H9 (cell line): ENCODE data around the gene TMEM98. TPM values are rescaled to one million over a fixed set of nuclear protein-coding genes. Genes with fewer than 3 reads are reported as not detected.
A peak's percentile ranks its signal among the peaks of the same experiment; 100 is the strongest.

Source experiments
- DNase-seq: peaks from one replicate; pipeline ENCODE4 v3.0.0-alpha.2; 2017
- H2AFZ ChIP-seq: one replicate; pipeline ENCODE4 v1.6.1; 2013; ENCODE audit warnings: mild to moderate bottlenecking, low read length, control low read depth, moderate library complexity
- H2AK5ac ChIP-seq: 2 replicates; pipeline ENCODE4 v1.6.1; 2013; ENCODE audit warnings: low read length, control low read depth, mixed read lengths; ENCODE audit not compliant: insufficient read length
- H2BK120ac ChIP-seq: one replicate; pipeline ENCODE4 v1.6.1; 2013; ENCODE audit warnings: low read depth, mild to moderate bottlenecking, low read length, control low read depth, inconsistent platforms; ENCODE audit not compliant: poor library complexity, severe bottlenecking
- H2BK12ac ChIP-seq: 2 replicates; pipeline ENCODE4 v1.6.1; 2013; ENCODE audit warnings: low read length, control low read depth, mixed read lengths, low read depth; ENCODE audit not compliant: insufficient read length
- H2BK15ac ChIP-seq: 2 replicates; pipeline ENCODE4 v1.6.1; 2013; ENCODE audit warnings: low read depth, low read length, control low read depth
- H2BK20ac ChIP-seq: one replicate; pipeline ENCODE4 v1.6.1; 2013; ENCODE audit warnings: low read depth, mild to moderate bottlenecking, low read length, control low read depth, inconsistent platforms; ENCODE audit not compliant: poor library complexity, severe bottlenecking
- H2BK5ac ChIP-seq: 2 replicates; pipeline ENCODE4 v1.6.1; 2013; ENCODE audit warnings: low read length, control low read depth, mixed read lengths; ENCODE audit not compliant: insufficient read length
- H3K14ac ChIP-seq: 2 replicates; pipeline ENCODE4 v1.6.1; 2013; ENCODE audit warnings: low read length, control low read depth; ENCODE audit not compliant: insufficient read depth
- H3K18ac ChIP-seq: 2 replicates; pipeline ENCODE4 v1.6.1; 2013; ENCODE audit warnings: low read depth, mild to moderate bottlenecking, mixed read lengths, low read length, control low read depth; ENCODE audit not compliant: insufficient read length
- H3K23ac ChIP-seq: 2 replicates; pipeline ENCODE4 v1.6.1; 2013; ENCODE audit warnings: low read length, control low read depth, mixed read lengths, low read depth; ENCODE audit not compliant: insufficient read length
- H3K23me2 ChIP-seq: 2 replicates; pipeline ENCODE4 v1.6.1; 2013; ENCODE audit warnings: low read depth, mild to moderate bottlenecking, mixed read lengths, low read length, control low read depth; ENCODE audit not compliant: insufficient read length, poor library complexity, severe bottlenecking
- H3K27ac ChIP-seq: 2 replicates; pipeline ENCODE4 v1.5.1; 2013; ENCODE audit warnings: low read length, control low read depth, mixed read lengths, low read depth; ENCODE audit not compliant: insufficient read length
- H3K27me3 ChIP-seq: 2 replicates; pipeline ENCODE4 v1.6.1; 2013; ENCODE audit warnings: low read length, control low read depth, inconsistent platforms; ENCODE audit not compliant: insufficient read depth
- H3K4ac ChIP-seq: 2 replicates; pipeline ENCODE4 v1.6.1; 2013; ENCODE audit warnings: low read depth, mild to moderate bottlenecking, control low read depth, inconsistent platforms, low read length, moderate library complexity
- H3K4me1 ChIP-seq: 2 replicates; pipeline ENCODE4 v1.6.1; 2013; ENCODE audit warnings: low read length, control low read depth, inconsistent platforms; ENCODE audit not compliant: insufficient read depth
- H3K4me2 ChIP-seq: 2 replicates; pipeline ENCODE4 v1.6.1; 2013; ENCODE audit warnings: low read length, control low read depth, mixed read lengths; ENCODE audit not compliant: insufficient read length, insufficient read depth
- H3K56ac ChIP-seq: 2 replicates; pipeline ENCODE4 v1.6.1; 2013; ENCODE audit warnings: low read depth, mild to moderate bottlenecking, mixed read lengths, low read length, control low read depth; ENCODE audit not compliant: insufficient read length
- H3K79me1 ChIP-seq: 2 replicates; pipeline ENCODE4 v1.6.1; 2013; ENCODE audit warnings: low read depth, mild to moderate bottlenecking, moderate library complexity, low read length, control low read depth, inconsistent platforms; ENCODE audit not compliant: insufficient read depth, poor library complexity, severe bottlenecking
- H3K79me2 ChIP-seq: 2 replicates; pipeline ENCODE4 v1.6.1; 2013; ENCODE audit warnings: low read length, control low read depth, inconsistent platforms; ENCODE audit not compliant: insufficient read depth
- H3K9ac ChIP-seq: 2 replicates; pipeline ENCODE4 v1.6.1; 2013; ENCODE audit warnings: low read length, control low read depth, mixed read lengths; ENCODE audit not compliant: insufficient read length; ENCODE audit errors: extremely low read depth
- H3K9me3 ChIP-seq: one replicate; pipeline ENCODE4 v1.6.1; 2013; ENCODE audit warnings: low read depth, low read length, inconsistent platforms; ENCODE audit not compliant: control insufficient read depth
- H3T11ph ChIP-seq: one replicate; pipeline ENCODE4 v1.6.1; 2013; ENCODE audit warnings: mild to moderate bottlenecking, low read length, control low read depth, inconsistent platforms
- H4K20me1 ChIP-seq: one replicate; pipeline ENCODE4 v1.6.1; 2013; ENCODE audit not compliant: control insufficient read depth, insufficient read length, insufficient read depth
- H4K5ac ChIP-seq: 2 replicates; pipeline ENCODE4 v1.6.1; 2013; ENCODE audit warnings: low read depth, mild to moderate bottlenecking, mixed read lengths, low read length, control low read depth; ENCODE audit not compliant: insufficient read length
- H4K8ac ChIP-seq: replicated peaks from 2 replicates; pipeline ENCODE4 v1.6.1; 2013; ENCODE audit warnings: low read length, control low read depth, mixed read lengths, low read depth; ENCODE audit not compliant: insufficient read length
- H4K91ac ChIP-seq: 2 replicates; pipeline ENCODE4 v1.6.1; 2013; ENCODE audit warnings: low read depth, mild to moderate bottlenecking, moderate library complexity, mixed read lengths, low read length, control low read depth; ENCODE audit not compliant: insufficient read length
- H3K27ac Mint-ChIP-seq, 3 experiments: 2 replicates in 2 of 3; 3 replicates in 1 of 3; pipeline ENCODE4 v1.8.0; 2020 to 2021; ENCODE audit warnings: mixed read lengths in 3 of 3, mild to moderate bottlenecking in 1 of 3, moderate library complexity in 1 of 3
- H3K27me3 Mint-ChIP-seq: 2 replicates; pipeline ENCODE4 v1.8.0; 2021; ENCODE audit warnings: low read depth, mild to moderate bottlenecking, moderate library complexity, mixed read lengths
- H3K36me3 Mint-ChIP-seq, 3 experiments: 2 replicates in 2 of 3; 3 replicates in 1 of 3; pipeline ENCODE4 v1.8.0; 2020 to 2021; ENCODE audit warnings: low read depth in 3 of 3, mixed read lengths in 3 of 3; ENCODE audit not compliant: insufficient read depth in 1 of 3
- H3K4me1 Mint-ChIP-seq, 2 experiments: 2 replicates each; pipeline ENCODE4 v1.8.0; 2020; ENCODE audit warnings: mixed read lengths in 2 of 2
- H3K4me3 Mint-ChIP-seq, 2 experiments: 2 replicates in 1 of 2; 3 replicates in 1 of 2; pipeline ENCODE4 v1.8.0; 2020 to 2021; ENCODE audit warnings: mild to moderate bottlenecking in 2 of 2, mixed read lengths in 2 of 2, moderate library complexity in 1 of 2
- H3K9me3 Mint-ChIP-seq, 2 experiments: 2 replicates in 1 of 2; 3 replicates in 1 of 2; pipeline ENCODE4 v1.8.0; 2020; ENCODE audit warnings: mild to moderate bottlenecking in 2 of 2, mixed read lengths in 2 of 2, moderate library complexity in 1 of 2
- whole genome bisulfite sequencing: extraction: QIAGEN DNeasy Blood & Tissue Kit; methylation state at CpG from one replicate; pipeline ENCODE4 v1.1.7; 2013; ENCODE audit warnings: missing lambda C conversion rate, low lambda C conversion rate, mixed read lengths; ENCODE audit not compliant: insufficient read length; ENCODE audit errors: extremely low coverage; 5-methylcytosine and 5-hydroxymethylcytosine counted together
- total RNA-seq: library from RNA; stranded (reverse); gene quantifications from 2 replicates; pipeline ENCODE4 v1.2.1, GENCODE V29; 2021
- TF ChIP-seq, protein P1 (sequence below): fragments of 200-600 bp; sonication (generic); conservative IDR thresholded peaks from 3 replicates; pipeline ENCODE4 v1.8.0; 2021; ENCODE audit warnings: antibody characterized with exemption, mild to moderate bottlenecking

Gene TMEM98
- total RNA-seq, 1 experiment from 2014 or later, result 78.4 TPM

DNA sequence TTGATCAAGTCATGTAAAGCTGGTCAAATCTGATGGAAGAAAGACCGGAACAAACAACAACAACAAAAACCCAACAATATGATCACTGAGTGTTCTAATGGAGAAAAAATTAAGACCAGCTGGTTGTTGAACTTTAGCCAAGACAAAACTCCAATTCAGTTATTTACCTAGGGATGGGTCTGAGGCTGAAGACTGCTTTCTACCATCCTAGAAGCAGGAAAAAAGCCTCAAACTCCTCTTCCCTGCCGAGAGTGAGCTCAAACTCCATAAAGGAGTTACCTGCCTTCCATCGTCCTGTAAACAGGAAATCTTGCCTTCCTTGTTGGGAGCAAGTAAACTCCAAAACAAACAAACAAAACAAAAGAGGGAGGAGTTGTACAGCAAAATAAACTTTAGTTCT is 23.1 kb upstream of the TMEM98 start:
- no peak overlapping the region for H4K5ac ChIP-seq
- H3K27me3 Mint-ChIP-seq, result no peaks in the 10 kb centered on the region; the same call in 1 of the 2 replicates
- no peak overlapping the region for H2AK5ac ChIP-seq
- no peaks in the 10 kb centered on the region for H3K79me2 ChIP-seq
- H2AFZ ChIP-seq, result peak overlapping the region; percentile 14
- H4K8ac ChIP-seq, result no peak overlapping the region
- H2BK5ac ChIP-seq, result no peak overlapping the region
- H3K23ac ChIP-seq, result no peak overlapping the region
- H3K4me1 Mint-ChIP-seq, result peaks cover 2 to 4% of the 10 kb centered on the region in 2 experiments
- no peaks in the 10 kb centered on the region for H4K20me1 ChIP-seq
- no peak overlapping the region for H2BK20ac ChIP-seq
- H3K27ac Mint-ChIP-seq, result no peak overlapping the region
- H3T11ph ChIP-seq, result no peak overlapping the region
- H3K9me3 Mint-ChIP-seq, result peaks cover 9 to 14% of the 10 kb centered on the region in 2 experiments
- no peaks in the 10 kb centered on the region for H3K9me3 ChIP-seq
- H3K4me1 ChIP-seq, result no peaks in the 10 kb centered on the region
- no peaks in the 10 kb centered on the region for H3K79me1 ChIP-seq
- no peak overlapping the region for H2BK120ac ChIP-seq
- H4K91ac ChIP-seq, result no peak overlapping the region
- H3K36me3 Mint-ChIP-seq, result peaks cover 0 to 9% (median 2%) of the 10 kb centered on the region in 3 experiments; a peak in 3 of 7 replicates
- no peak for DNase-seq
- H3K4me3 Mint-ChIP-seq, result no peak overlapping the region
- no peak overlapping the region for H3K14ac ChIP-seq
- no peak overlapping the region for H3K4me2 ChIP-seq
- H3K23me2 ChIP-seq, result no peaks in the 10 kb centered on the region
- no peak overlapping the region for H3K18ac ChIP-seq
- no CpG with 5 or more reads among the region's 3 CpGs for WGBS
- H3K9ac ChIP-seq, result no peak overlapping the region
- H3K27me3 ChIP-seq, result no peaks in the 10 kb centered on the region
- H3K4ac ChIP-seq, result no peak overlapping the region
- H3K27ac ChIP-seq, result no peak overlapping the region
- TF ChIP-seq, protein P1, sequence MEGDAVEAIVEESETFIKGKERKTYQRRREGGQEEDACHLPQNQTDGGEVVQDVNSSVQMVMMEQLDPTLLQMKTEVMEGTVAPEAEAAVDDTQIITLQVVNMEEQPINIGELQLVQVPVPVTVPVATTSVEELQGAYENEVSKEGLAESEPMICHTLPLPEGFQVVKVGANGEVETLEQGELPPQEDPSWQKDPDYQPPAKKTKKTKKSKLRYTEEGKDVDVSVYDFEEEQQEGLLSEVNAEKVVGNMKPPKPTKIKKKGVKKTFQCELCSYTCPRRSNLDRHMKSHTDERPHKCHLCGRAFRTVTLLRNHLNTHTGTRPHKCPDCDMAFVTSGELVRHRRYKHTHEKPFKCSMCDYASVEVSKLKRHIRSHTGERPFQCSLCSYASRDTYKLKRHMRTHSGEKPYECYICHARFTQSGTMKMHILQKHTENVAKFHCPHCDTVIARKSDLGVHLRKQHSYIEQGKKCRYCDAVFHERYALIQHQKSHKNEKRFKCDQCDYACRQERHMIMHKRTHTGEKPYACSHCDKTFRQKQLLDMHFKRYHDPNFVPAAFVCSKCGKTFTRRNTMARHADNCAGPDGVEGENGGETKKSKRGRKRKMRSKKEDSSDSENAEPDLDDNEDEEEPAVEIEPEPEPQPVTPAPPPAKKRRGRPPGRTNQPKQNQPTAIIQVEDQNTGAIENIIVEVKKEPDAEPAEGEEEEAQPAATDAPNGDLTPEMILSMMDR, result no peak
- H2BK12ac ChIP-seq, result no peak overlapping the region
- H2BK15ac ChIP-seq, result no peak overlapping the region
- no peak overlapping the region for H3K56ac ChIP-seq
